ENCODE data around the gene KLHDC2. TPM values are rescaled to one million over a fixed set of nuclear protein-coding genes. Genes with fewer than 3 reads are reported as not detected.
A peak's percentile ranks its signal among the peaks of the same experiment; 100 is the strongest.
"Not testable (repeated sequence)": the region's sequence is repeated elsewhere in the genome, so short reads cannot be mapped to it uniquely, and the experiment has no call there.

Gene KLHDC2
- 73.9 and 82.8 TPM in 2 replicates for total RNA-seq (2014; rRNA removed; shearing (Covaris generic))
- 84.9 and 85.7 TPM in 2 replicates for polyA plus RNA-seq (2016; fragmentation: Nextera tagmentation; extraction: Ambion mirVana)

- Histone ChIP-seq H3K4me3 (peak within 1 kb of the TSS; percentile 83), H3K9me3 (ENCODE audit: low read depth) (no peaks in the 10 kb centered on the region), H3F3A (ENCODE audit: insufficient read depth) (peaks cover 28% of the 10 kb centered on the region), H3K27ac (peak within 1 kb of the TSS; percentile 98), H3K79me2 (ENCODE audit: insufficient read depth) (peaks cover 44% of the 10 kb centered on the region), H2AFZ (peak within 1 kb of the TSS; percentile 87), H3K9ac (peak within 1 kb of the TSS; percentile 99), H3K4me2 (ENCODE audit: unreplicated experiment) (peak within 1 kb of the TSS; percentile 91), H4K20me1 (ENCODE audit: insufficient read depth) (no peaks in the 10 kb centered on the region), H3K9me2 (ENCODE audit: insufficient read depth) (no peaks in the 10 kb centered on the region), H3K27me3 (replicated peaks; ENCODE audit: insufficient read depth) (no peaks in the 10 kb centered on the region), H3K4me1 (ENCODE audit: insufficient read depth) (peaks cover 25% of the 10 kb centered on the region), H3K36me3 (ENCODE audit: low read depth) (peaks cover 8% of the 10 kb centered on the region; the same call in 1 of the 2 replicates)
- in situ Hi-C loops (cut with MboI) = loop anchor here (10.0 kb wide), 1 partner anchor 133 kb away; the partner anchor contains the start of gene DNAAF2
- TF ChIP-seq EZH2 (IDR thresholded peaks at IDR 0.05; ENCODE audit: insufficient read depth, poor library complexity, severe bottlenecking) (no peak), EZH2phosphoT487 (IDR thresholded peaks at IDR 0.05; ENCODE audit: insufficient read depth, low read depth) (no peak)
- 0 to 1% methylated on average over 50 to 67 of the region's 86 CpGs for WGBS, 2 experiments (ENCODE audit: low coverage in 1 of 2, low lambda C conversion rate in 2 of 2, missing lambda C conversion rate in 2 of 2)
- peak; percentile 96 for DNase-seq
Measured at GRCh38 chr14:49767571-49768300, at the start of gene KLHDC2. TSS of gene KLHDC2 (plus strand) at chr14:49768153. CDS start at chr14:49768469, 316 bp downstream.

- Histone ChIP-seq H4K20me1 (ENCODE audit: insufficient read depth) (no peaks in the 10 kb centered on the region), H3K27ac (no peak overlapping the region), H3K27me3 (replicated peaks; ENCODE audit: insufficient read depth) (no peaks in the 10 kb centered on the region), H3K9ac (no peak overlapping the region), H2AFZ (no peak overlapping the region), H3K9me3 (ENCODE audit: low read depth) (no peaks in the 10 kb centered on the region), H3K36me3 (ENCODE audit: low read depth) (no peaks in the 10 kb centered on the region), H3K79me2 (ENCODE audit: insufficient read depth) (no peaks in the 10 kb centered on the region), H3K4me2 (ENCODE audit: unreplicated experiment) (no peak overlapping the region), H3K4me1 (ENCODE audit: insufficient read depth) (no peaks in the 10 kb centered on the region), H3F3A (ENCODE audit: insufficient read depth) (no peaks in the 10 kb centered on the region), H3K9me2 (ENCODE audit: insufficient read depth) (no peaks in the 10 kb centered on the region), H3K4me3 (no peak overlapping the region)
- in situ Hi-C loops (cut with MboI) = no loop called here
- no peak for DNase-seq
- TF ChIP-seq EZH2phosphoT487 (IDR thresholded peaks at IDR 0.05; ENCODE audit: insufficient read depth, low read depth) (no peak), EZH2 (IDR thresholded peaks at IDR 0.05; ENCODE audit: insufficient read depth, poor library complexity, severe bottlenecking) (no peak)
Measured at GRCh38 chr14:49720744-49721143, 47.2 kb upstream of the KLHDC2 start.

- not testable (repeated sequence) for H3F3A ChIP-seq (ENCODE audit: insufficient read depth)
Measured at GRCh38 chr14:49721733-49722435, 46.1 kb upstream of the KLHDC2 start.

GRCh38 chr14:49727171-49727570 is 40.8 kb upstream of the KLHDC2 start:
- no peaks in the 10 kb centered on the region for H3K36me3 ChIP-seq (ENCODE audit: low read depth)
- H3K79me2 ChIP-seq (ENCODE audit: insufficient read depth) = no peaks in the 10 kb centered on the region
- no peaks in the 10 kb centered on the region for H3K27me3 ChIP-seq (replicated peaks; ENCODE audit: insufficient read depth)
- H3K9me3 ChIP-seq (ENCODE audit: low read depth) = no peaks in the 10 kb centered on the region
- 97 to 98% methylated on average over 5 of the region's 5 CpGs for WGBS, 2 experiments (ENCODE audit: low coverage in 1 of 2, low lambda C conversion rate in 2 of 2, missing lambda C conversion rate in 2 of 2)
- H3F3A ChIP-seq (ENCODE audit: insufficient read depth) = no peaks in the 10 kb centered on the region
- H3K4me2 ChIP-seq (ENCODE audit: unreplicated experiment) = no peak overlapping the region
- H3K4me3 ChIP-seq = no peak overlapping the region
- H2AFZ ChIP-seq = no peak overlapping the region
- TF ChIP-seq EZH2 (IDR thresholded peaks at IDR 0.05; ENCODE audit: insufficient read depth, poor library complexity, severe bottlenecking) = no peak
- no peak for TF ChIP-seq EZH2phosphoT487 (IDR thresholded peaks at IDR 0.05; ENCODE audit: insufficient read depth, low read depth)
- in situ Hi-C loops (cut with MboI) = no loop called here
- no peak for DNase-seq
- no peak overlapping the region for H3K9ac ChIP-seq
- no peaks in the 10 kb centered on the region for H3K9me2 ChIP-seq (ENCODE audit: insufficient read depth)
- H4K20me1 ChIP-seq (ENCODE audit: insufficient read depth) = no peaks in the 10 kb centered on the region
- H3K27ac ChIP-seq = no peak overlapping the region
- H3K4me1 ChIP-seq (ENCODE audit: insufficient read depth) = no peaks in the 10 kb centered on the region

More at GRCh38 chr14:49721733-49722435, 46.1 kb upstream of the KLHDC2 start:
- H3K4me3 ChIP-seq; H3K4me2 ChIP-seq (ENCODE audit: unreplicated experiment); H3K27ac ChIP-seq; H3K4me1 ChIP-seq (ENCODE audit: insufficient read depth); H3K79me2 ChIP-seq (ENCODE audit: insufficient read depth); H2AFZ ChIP-seq; H3K36me3 ChIP-seq (ENCODE audit: low read depth); H3K9ac ChIP-seq; H4K20me1 ChIP-seq (ENCODE audit: insufficient read depth); H3K9me2 ChIP-seq (ENCODE audit: insufficient read depth); in situ Hi-C loops (cut with MboI); DNase-seq; H3K9me3 ChIP-seq (ENCODE audit: low read depth); H3K27me3 ChIP-seq (replicated peaks; ENCODE audit: insufficient read depth): not testable (repeated sequence)
- WGBS, 2 experiments (ENCODE audit: low coverage in 1 of 2, low lambda C conversion rate in 2 of 2, missing lambda C conversion rate in 2 of 2) = 93 to 96% methylated on average over 9 of the region's 9 CpGs

Measured in GM23248 (cell line).